HepG2 (cell line): ENCODE results near the gene CCDC183. TPM values are rescaled to one million over a fixed set of nuclear protein-coding genes. Genes with fewer than 3 reads are reported as not detected.
A peak's percentile ranks its signal among the peaks of the same experiment; 100 is the strongest.

ENCODE experiments used
- ATAC-seq: fragments of 200-7000 bp; cut with Tn5 transposase; 3 replicates; pipeline ENCODE4 v1.9.1; 2020; ENCODE audit warnings: mild to moderate bottlenecking, moderate library complexity
- BruUV-seq: library from RNA; stranded (reverse); fragments of 400-500 nt; replicated peaks from 2 replicates; lab custom pipeline; 2021; lab: Mats Ljungman, UMichigan
- CTCF ChIA-PET: fragments of 300-600 bp; formaldehyde crosslinking; extraction: SDS; loops from one replicate; lab custom pipeline; 2021; ENCODE audit warnings: low total read pairs, inconsistent platforms, low intra/inter-chr PET ratio; lab: Yijun Ruan, JAX
- POLR2A ChIA-PET: fragments of 350-600 bp; sonication (Branson Sonifier 250); formaldehyde crosslinking; loops from one replicate; lab custom pipeline; 2020; ENCODE audit warnings: antibody characterized with exemption, inconsistent platforms; lab: Yijun Ruan, JAX
- DNase-seq: peaks from one replicate; pipeline ENCODE4 v3.0.0-alpha.2; 2015; ENCODE audit warnings: low spot score
- FAIRE-seq: peaks from 3 replicates; lab custom pipeline; 2011; peaks lifted over from hg19 to GRCh38; lab: Jason Lieb, UNC
- H2AFZ ChIP-seq: one replicate; pipeline ENCODE4 v1.6.1; 2011; ENCODE audit warnings: low read length, inconsistent platforms
- H3K27ac ChIP-seq: fragments of 300-600 bp; 3 replicates; pipeline ENCODE4 v1.8.0; 2011; ENCODE audit warnings: mixed run types, mild to moderate bottlenecking, mixed read lengths, low read length, inconsistent platforms; ENCODE audit not compliant: insufficient read depth; ENCODE audit errors: extremely low read length
- H3K27me3 ChIP-seq, 2 experiments: fragments of 200-600 bp in 1 of 2; 2 replicates in 1 of 2; 3 replicates in 1 of 2; pipeline versions ENCODE4 v1.6.0 to v1.8.0; 2011; ENCODE audit warnings: low read length in 2 of 2, mild to moderate bottlenecking in 2 of 2, moderate library complexity in 2 of 2, inconsistent platforms in 1 of 2; ENCODE audit not compliant: insufficient read depth in 2 of 2, control insufficient read depth in 1 of 2
- H3K36me3 ChIP-seq, 2 experiments: fragments of 200-600 bp in 1 of 2; replicated peaks in 1 of 2; 2 replicates in 1 of 2; 3 replicates in 1 of 2; pipeline versions ENCODE4 v1.5.1 to v1.8.0; 2011; ENCODE audit warnings: low read length in 2 of 2, inconsistent platforms in 1 of 2; ENCODE audit not compliant: insufficient read depth in 2 of 2, control insufficient read depth in 1 of 2
- H3K4me1 ChIP-seq: 2 replicates; pipeline ENCODE4 v1.5.1; 2012; ENCODE audit warnings: low read length, inconsistent platforms; ENCODE audit not compliant: insufficient read depth
- H3K4me2 ChIP-seq: 2 replicates; pipeline ENCODE4 v1.6.0; 2011; ENCODE audit warnings: low read depth, low read length, inconsistent platforms
- H3K4me3 ChIP-seq, 3 experiments: fragments of 200-600 bp in 1 of 3; sonication (generic), shearing (Covaris generic) in 1 of 3; replicated peaks in 1 of 3; 2 replicates each; pipeline ENCODE4 v1.5.1; 2011 to 2016; ENCODE audit warnings: low read length in 3 of 3, inconsistent platforms in 2 of 3, low read depth in 2 of 3, mild to moderate bottlenecking in 2 of 3, control low read depth in 1 of 3, mixed read lengths in 1 of 3; ENCODE audit not compliant: insufficient read depth in 1 of 3
- H3K79me2 ChIP-seq: one replicate; pipeline ENCODE4 v1.6.1; 2011; ENCODE audit warnings: low read length, inconsistent platforms; ENCODE audit not compliant: insufficient read depth
- H3K9ac ChIP-seq: 2 replicates; pipeline ENCODE4 v1.6.0; 2011; ENCODE audit warnings: mild to moderate bottlenecking, low read depth, low read length, inconsistent platforms; ENCODE audit not compliant: insufficient read depth
- H3K9me3 ChIP-seq: 2 replicates; pipeline ENCODE4 v1.5.1; 2012; ENCODE audit warnings: mild to moderate bottlenecking, low read length
- H4K20me1 ChIP-seq: 2 replicates; pipeline ENCODE4 v1.6.0; 2011; ENCODE audit warnings: inconsistent platforms, mild to moderate bottlenecking, low read length, moderate library complexity; ENCODE audit not compliant: insufficient read depth
- ELF1 ChIP-seq: sonication (generic); formaldehyde crosslinking; IDR thresholded peaks from 2 replicates; pipeline ENCODE4 v1.4.0; 2020; ENCODE audit warnings: missing genetic modification reagents
- GABPA ChIP-seq, 2 experiments: IDR thresholded peaks; 2 replicates each; pipeline ENCODE4 v1.6.1; 2011 to 2016; ENCODE audit warnings: low read depth in 2 of 2, low read length in 1 of 2, missing biosample characterization in 1 of 2, missing genetic modification characterization in 1 of 2
- MTA1 ChIP-seq: sonication (generic); formaldehyde crosslinking; IDR thresholded peaks from 2 replicates; pipeline ENCODE4 v1.4.0; 2020; ENCODE audit warnings: missing genetic modification reagents, mild to moderate bottlenecking, borderline replicate concordance
- NRL ChIP-seq: sonication (generic); formaldehyde crosslinking; IDR thresholded peaks from 2 replicates; pipeline ENCODE4 v1.5.0; 2020; ENCODE audit warnings: missing genetic modification reagents, mild to moderate bottlenecking, moderate library complexity, borderline replicate concordance
- PBX3 ChIP-seq: sonication (generic); formaldehyde crosslinking; IDR thresholded peaks from 2 replicates; pipeline ENCODE4 v1.8.1; 2023; ENCODE audit warnings: missing genetic modification reagents, inconsistent platforms, borderline replicate concordance
- SAP130 ChIP-seq: IDR thresholded peaks from 2 replicates; pipeline ENCODE4 v1.6.1; 2016; ENCODE audit warnings: low read depth
- SIX1 ChIP-seq: sonication (generic); formaldehyde crosslinking; IDR thresholded peaks from 2 replicates; pipeline ENCODE4 v1.4.0; 2020; ENCODE audit warnings: missing genetic modification reagents, borderline replicate concordance
- STAT5B ChIP-seq: sonication (generic); formaldehyde crosslinking; IDR thresholded peaks from 2 replicates; pipeline ENCODE4 v1.4.0; 2020; ENCODE audit warnings: missing genetic modification reagents
- SUZ12 ChIP-seq: fragments of 150-350 bp; IDR thresholded peaks from 2 replicates; pipeline ENCODE4 v1.6.1; 2014; ENCODE audit warnings: low read depth, low read length
- TEAD3 ChIP-seq: optimal IDR thresholded peaks from 2 replicates; pipeline ENCODE3; 2016; ENCODE audit warnings: borderline replicate concordance
- THYN1 ChIP-seq: sonication (generic); formaldehyde crosslinking; IDR thresholded peaks from 2 replicates; pipeline ENCODE4 v1.8.1; 2023; ENCODE audit warnings: low read depth, mild to moderate bottlenecking, moderate library complexity, missing genetic modification reagents, borderline replicate concordance
- YY1 ChIP-seq: IDR thresholded peaks from 2 replicates; pipeline ENCODE4 v1.6.1; 2011; ENCODE audit warnings: low read length, low read depth, moderate library complexity, mild to moderate bottlenecking; ENCODE audit not compliant: insufficient read depth, insufficient replicate concordance
- ZBTB7A ChIP-seq: sonication (generic); formaldehyde crosslinking; IDR thresholded peaks from 2 replicates; pipeline ENCODE4 v1.8.0; 2022; ENCODE audit warnings: mild to moderate bottlenecking, missing genetic modification reagents
- ZGPAT ChIP-seq: IDR thresholded peaks from 2 replicates; pipeline ENCODE4 v1.6.1; 2016; ENCODE audit warnings: mild to moderate bottlenecking
- ZNF280B ChIP-seq: sonication (generic); formaldehyde crosslinking; IDR thresholded peaks from 2 replicates; pipeline ENCODE4 v1.5.0; 2020; ENCODE audit warnings: missing genetic modification reagents, mild to moderate bottlenecking, borderline replicate concordance
- ZNF44 ChIP-seq: sonication (generic); formaldehyde crosslinking; IDR thresholded peaks from 2 replicates; pipeline ENCODE4 v1.5.1; 2020; ENCODE audit warnings: mild to moderate bottlenecking, missing genetic modification reagents
- ZNF549 ChIP-seq: sonication (generic); formaldehyde crosslinking; IDR thresholded peaks from 2 replicates; pipeline ENCODE4 v1.5.0; 2020; ENCODE audit warnings: missing genetic modification reagents
- ZNF703 ChIP-seq: sonication (generic); formaldehyde crosslinking; IDR thresholded peaks from 2 replicates; pipeline ENCODE4 v1.5.1; 2020; ENCODE audit warnings: missing genetic modification reagents, mild to moderate bottlenecking, moderate library complexity, borderline replicate concordance
- WGBS: methylation state at CpG from one replicate; pipeline ENCODE4 v1.1.6; 2017; ENCODE audit warnings: low lambda C conversion rate; 5-methylcytosine and 5-hydroxymethylcytosine counted together
- in situ Hi-C: cut with HindIII; loops from 2 replicates; pipeline ENCODE4 v1.10.0; 2017; ENCODE audit warnings: low pct_unique_long_range_greater_than_20kb; ENCODE audit not compliant: extremely low pct_ligation_motif_present
- intact Hi-C: fragments of 100-400 bp; cut with micrococcal nuclease; formaldehyde crosslinking; loops from one replicate; pipeline ENCODE4 v1.10.0; 2022; ENCODE audit not compliant: unreplicated experiment
- polyA plus RNA-seq, 8 experiments: library from polyadenylated mRNA; depleted of rRNA in 3 of 8; stranded (reverse) in 7 of 8; unstranded in 1 of 8; fragments of >200 nt; fragmentation: Illumina TruSeq in 4 of 8; extraction: Trizol in 4 of 8; gene quantifications; 2 replicates each; pipeline versions ENCODE4 v1.2.1 to v1.2.3, GENCODE V29; 2011 to 2016; ENCODE audit warnings: low read depth in 4 of 8, missing spikeins in 1 of 8, mixed read lengths in 1 of 8; ENCODE audit not compliant: insufficient read depth in 1 of 8
- total RNA-seq, 5 experiments: library from RNA; depleted of rRNA; stranded (reverse); fragments of >200 nt; fragmentation: Illumina TruSeq; extraction: Trizol; gene quantifications; 2 replicates each; pipeline ENCODE4 v1.2.3, GENCODE V29; 2016; ENCODE audit warnings: low read depth in 1 of 5

CCDC183 gene
- total and polyA plus RNA-seq, 2 of the 13 experiments (the other 11 are each of a cell fraction or from before 2014, with no cell fraction given), result 5.0 to 66.4 TPM

DNA sequence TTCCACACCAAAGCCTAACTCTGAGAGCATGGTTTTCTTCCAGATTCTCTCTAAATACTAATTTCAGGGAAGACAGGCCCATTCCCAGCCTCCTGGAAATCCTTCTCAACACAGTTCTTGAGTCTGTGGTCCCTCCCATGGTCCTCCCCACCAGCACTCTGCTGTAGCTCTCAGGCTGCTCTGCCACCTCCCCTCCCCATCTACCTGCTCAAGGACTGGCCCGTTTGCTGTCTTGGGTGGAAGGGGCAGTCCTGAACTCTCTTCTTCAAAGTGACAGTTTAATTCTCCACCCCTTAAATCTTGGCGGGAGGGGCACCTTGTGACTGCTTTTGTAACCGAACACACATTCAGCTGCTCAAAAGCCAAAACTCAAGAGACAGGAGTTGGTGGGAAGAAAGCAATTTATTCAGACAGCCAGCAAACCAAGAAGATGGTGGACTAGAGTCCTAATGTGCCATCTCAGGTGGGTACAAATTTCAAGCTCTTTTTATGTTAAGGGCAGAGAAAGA lies 24.2 kb upstream of the CCDC183 start (continued):
- TF ChIP-seq STAT5B (CRISPR knock-in tag) (no peak), PBX3 (CRISPR knock-in tag) (no peak), SIX1 (CRISPR knock-in tag) (no peak), ZGPAT (CRISPR knock-in tag) (no peak), ZNF549 (no peak)

GRCh38 chr9:136773386-136774044 lies 22.6 kb upstream of the CCDC183 start:
- peak; percentile 73 for ATAC-seq
- Histone ChIP-seq H3K9me3 (peaks cover 6% of the 10 kb centered on the region; the same call in 1 of the 2 replicates), H3K27me3 (no peaks in the 10 kb centered on the region), H3K27ac (no peak overlapping the region), H2AFZ (no peak overlapping the region), H3K79me2 (no peaks in the 10 kb centered on the region), H4K20me1 (no peaks in the 10 kb centered on the region), H3K36me3 (no peaks in the 10 kb centered on the region), H3K4me3 (no peak overlapping the region), H3K9ac (no peak overlapping the region), H3K4me1 (peaks cover 28% of the 10 kb centered on the region), H3K4me2 (peak overlapping the region; percentile 21; the same call in 1 of the 2 replicates)
- in situ Hi-C loops (loop anchor here (10.0 kb wide), 1 partner anchor 271 kb away; the partner anchor contains the start of gene NPDC1), intact Hi-C loops (no loop called here)
- FAIRE-seq, result peak; percentile 28
- 53% methylated on average over 7 of the region's 7 CpGs for WGBS
- CTCF ChIA-PET, result no interaction called here
- POLR2A ChIA-PET, result no interaction called here
- BruUV-seq, result no TSS peak
- DNase-seq, result peak; percentile 41
- peak; percentile 66; the same call in 1 of the 2 replicates for TF ChIP-seq ELF1 (CRISPR knock-in tag)
- TF ChIP-seq YY1, result peak; percentile 73
- 0 out of 2 replicates have a peak, but pooled peaks have one; percentile 17 for TF ChIP-seq GABPA (IDR thresholded peaks at IDR 0.05; ENCODE audit: low read depth, low read length)
- TF ChIP-seq GABPA (CRISPR knock-in tag; IDR thresholded peaks at IDR 0.05; ENCODE audit: low read depth), result peak; percentile 85
- TF ChIP-seq NRL, result 0 out of 2 replicates have a peak, but pooled peaks have one; percentile 67
- TF ChIP-seq MTA1 (CRISPR knock-in tag), result no peak
- no peak for TF ChIP-seq ZBTB7A (CRISPR knock-in tag)
- TF ChIP-seq THYN1 (CRISPR knock-in tag), result no peak
- 0 out of 2 replicates have a peak, but pooled peaks have one; percentile 17 for TF ChIP-seq SAP130 (CRISPR knock-in tag)
- no peak for TF ChIP-seq ZNF703 (CRISPR knock-in tag)
- peak; percentile 32; the same call in 1 of the 2 replicates for TF ChIP-seq SUZ12
- TF ChIP-seq ZNF44 (CRISPR knock-in tag), result no peak
- 0 out of 2 replicates have a peak, but pooled peaks have one; percentile 42 for TF ChIP-seq ZNF280B (CRISPR knock-in tag)
- TF ChIP-seq TEAD3 (CRISPR knock-in tag), result peak; percentile 17
